SK-N-SH treated with all-trans-retinoic acid at 6 μM for 48 hours (cell line): ENCODE data around the gene HCK.

ENCODE experiments used
- ARNTL ChIP-seq: fragments of 450-650 bp; formaldehyde crosslinking; IDR thresholded peaks from 2 replicates; pipeline ENCODE4 v1.5.0; 2020; ENCODE audit warnings: low read depth, mild to moderate bottlenecking, moderate library complexity, borderline replicate concordance
- RARB ChIP-seq: fragments of 250-450 bp; sonication (Bioruptor Pico); IDR thresholded peaks from 2 replicates; pipeline ENCODE4 v1.8.0; 2021; ENCODE audit warnings: mild to moderate bottlenecking, moderate library complexity
- ZFP3 ChIP-seq: fragments of 250-450 bp; sonication (Bioruptor Pico); IDR thresholded peaks from 2 replicates; pipeline ENCODE4 v1.5.0; 2020; ENCODE audit warnings: mild to moderate bottlenecking, moderate library complexity
- ZNF70 ChIP-seq: fragments of 450-650 bp; formaldehyde crosslinking; IDR thresholded peaks from 2 replicates; pipeline ENCODE4 v1.5.0; 2020; ENCODE audit warnings: mild to moderate bottlenecking, moderate library complexity

DNA sequence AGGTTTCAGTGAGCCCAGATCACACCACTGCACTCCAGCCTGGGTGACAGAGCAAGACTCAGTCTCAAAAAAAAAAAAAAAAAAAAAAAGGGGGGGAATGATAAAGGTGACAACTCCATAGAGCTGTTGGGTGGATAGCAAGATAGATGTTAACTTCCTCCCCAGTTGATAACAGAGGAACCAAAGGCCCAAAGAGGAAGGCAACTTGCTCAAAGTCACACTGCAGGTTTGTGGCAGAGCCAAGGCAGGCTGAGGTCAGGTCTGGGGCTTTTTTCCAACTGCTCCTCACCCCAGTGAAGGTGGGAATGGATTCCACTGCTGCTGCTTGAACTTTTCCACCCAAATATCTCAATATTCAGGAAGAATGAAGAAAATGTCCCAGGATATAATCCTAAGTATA is 26.7 kb downstream of the HCK start:
- TF ChIP-seq RARB (CRISPR knock-in tag) = no peak
- no peak for TF ChIP-seq ZNF70 (CRISPR knock-in tag)
- TF ChIP-seq ARNTL (CRISPR knock-in tag) = no peak
- TF ChIP-seq ZFP3 (CRISPR knock-in tag) = no peak
